ENCODE data around the gene HIC2. TPM values are rescaled to one million over a fixed set of nuclear protein-coding genes. Genes with fewer than 3 reads are reported as not detected.

HIC2 gene
- total and polyA plus RNA-seq, 9 of the 15 experiments (the other 6 are each of a cell fraction or from before 2014, with no cell fraction given) = 1.7 to 117 (median 35.5) TPM

- TF ChIP-seq E2F8 (IDR thresholded peaks at IDR 0.05; ENCODE audit: low read depth, partially characterized antibody) = peak; percentile 42
- TF ChIP-seq WHSC1 (IDR thresholded peaks at IDR 0.05; ENCODE audit: low read length) = no peak
- no peak for TF ChIP-seq ZKSCAN3 (CRISPR knock-in tag; IDR thresholded peaks at IDR 0.05)
- 0 out of 2 replicates have a peak, but pooled peaks have one; percentile 68 for TF ChIP-seq MTA3 (IDR thresholded peaks at IDR 0.05; ENCODE audit: borderline replicate concordance)
- peak; percentile 54; the same call in 1 of the 2 replicates for TF ChIP-seq ARID4B (CRISPR knock-in tag; IDR thresholded peaks at IDR 0.05)
- no peak for TF ChIP-seq PCBP2 (IDR thresholded peaks at IDR 0.05; ENCODE audit: low read depth, low read length, poor library complexity, severe bottlenecking)
- no peak for TF ChIP-seq TCF7 (IDR thresholded peaks at IDR 0.05; ENCODE audit: borderline replicate concordance)
- no peak for TF ChIP-seq KLF6 (CRISPR knock-in tag; IDR thresholded peaks at IDR 0.05; ENCODE audit: borderline replicate concordance)
- no peak for TF ChIP-seq NFIX (CRISPR knock-in tag; IDR thresholded peaks at IDR 0.05; ENCODE audit: low read depth)
- 0 out of 2 replicates have a peak, but pooled peaks have one; percentile 33 for TF ChIP-seq STAG1 (CRISPR knock-in tag; IDR thresholded peaks at IDR 0.05; ENCODE audit: borderline replicate concordance)
- TF ChIP-seq EHMT2 (IDR thresholded peaks at IDR 0.05) = no peak
- no peak for TF ChIP-seq CHD1 (IDR thresholded peaks at IDR 0.05; ENCODE audit: low read length)
- TF ChIP-seq STAT5B (CRISPR knock-in tag; IDR thresholded peaks at IDR 0.05) = no peak
- no peak for TF ChIP-seq NR1H2 (CRISPR knock-in tag; IDR thresholded peaks at IDR 0.05)
- no peak for TF ChIP-seq ATF1 (CRISPR knock-in tag; IDR thresholded peaks at IDR 0.05)
- TF ChIP-seq ATF1 (tag; IDR thresholded peaks at IDR 0.05) = no peak
- no peak for TF ChIP-seq ZNF518B (CRISPR knock-in tag; IDR thresholded peaks at IDR 0.05)
- TF ChIP-seq ELK1 (CRISPR knock-in tag; IDR thresholded peaks at IDR 0.05) = no peak
Observed at GRCh38 chr22:21450320-21450831, 33.2 kb downstream of the HIC2 start (continued).

Data from K562 (cell line).